DMS53 treated with DMSO at 0.1 percent for 48 hours (cell line): ENCODE measurements around the gene EHD4.

ENCODE experiments used
- DNase-seq: peaks from one replicate; lab custom pipeline; 2025; ENCODE audit not compliant: unreplicated experiment; lab: John Stamatoyannopoulos, UW

EHD4 gene

GRCh38 chr15:41921167-41921566 is 51.2 kb downstream of the EHD4 start:
- DNase-seq, result no peak

GRCh38 chr15:41919954-41920538 is 52.3 kb downstream of the EHD4 start:
- peak; percentile 18 for DNase-seq

GRCh38 chr15:41919201-41919820 is 53.0 kb downstream of the EHD4 start:
- DNase-seq, result no peak

- no peak for DNase-seq
Measured at GRCh38 chr15:41918506-41919126, 53.7 kb downstream of the EHD4 start.

- peak; percentile 1 for DNase-seq
Measured at GRCh38 chr15:41917767-41918430, 54.5 kb downstream of the EHD4 start.

- no peak for DNase-seq
Measured at GRCh38 chr15:41915255-41915994, 56.9 kb downstream of the EHD4 start.

- DNase-seq, result no peak
Measured at GRCh38 chr15:41914411-41914810, 57.9 kb downstream of the EHD4 start.

- no peak for DNase-seq
Measured at GRCh38 chr15:41913256-41913655, 59.1 kb downstream of the EHD4 start.

- no peak for DNase-seq
Measured at GRCh38 chr15:41911691-41912345, 60.5 kb downstream of the EHD4 start.

- DNase-seq, result no peak
Measured at GRCh38 chr15:41908736-41909461, 63.5 kb downstream of the EHD4 start.

- DNase-seq, result no peak
Measured at GRCh38 chr15:41907141-41907540, 65.2 kb downstream of the EHD4 start.

GRCh38 chr15:41906608-41907007 is 65.7 kb downstream of the EHD4 start:
- DNase-seq, result no peak

- no peak for DNase-seq
Measured at GRCh38 chr15:41905036-41905793, 67.1 kb downstream of the EHD4 start.

GRCh38 chr15:41904541-41905005 is 67.8 kb downstream of the EHD4 start:
- DNase-seq, result peak; percentile 34

GRCh38 chr15:41903782-41904181 is 68.6 kb downstream of the EHD4 start:
- no peak for DNase-seq

GRCh38 chr15:41901431-41901830 is 70.9 kb downstream of the EHD4 start:
- DNase-seq, result no peak

GRCh38 chr15:41900526-41901380 is 71.6 kb downstream of the EHD4 start:
- DNase-seq, result no peak

GRCh38 chr15:41899854-41900442 is 72.4 kb downstream of the EHD4 start:
- no peak for DNase-seq
